ENCODE measurements around the gene PCSK9. TPM values are rescaled to one million over a fixed set of nuclear protein-coding genes. Genes with fewer than 3 reads are reported as not detected.
A peak's percentile ranks its signal among the peaks of the same experiment; 100 is the strongest.

The PCSK9 gene
- total RNA-seq, 1 donor from 2014 or later, result 1.4 TPM

DNA sequence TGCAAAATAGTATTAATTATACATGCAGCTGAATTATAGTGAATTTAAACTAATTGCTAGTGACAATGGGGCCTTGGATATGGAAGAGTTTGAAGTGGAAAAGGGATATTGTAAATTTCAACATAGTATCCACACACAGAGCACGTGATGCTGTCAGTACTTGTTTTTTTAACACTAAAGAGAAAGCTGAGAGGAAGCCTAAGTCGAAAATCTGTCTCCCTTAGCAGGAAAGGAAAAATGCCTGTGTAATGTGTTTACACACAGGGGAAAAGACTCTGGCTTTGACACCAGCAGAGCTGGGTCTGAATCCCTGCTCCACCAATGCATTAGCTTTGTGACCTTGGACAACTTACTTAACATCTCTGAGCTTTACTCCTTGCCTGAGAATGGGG, 42.6 kb downstream of the PCSK9 start:
- Histone ChIP-seq H3K4me1 (ENCODE audit: insufficient read depth, low read length) (peaks cover 14% of the 10 kb centered on the region), H3K79me2 (ENCODE audit: insufficient read depth, low read length) (no peaks in the 10 kb centered on the region), H3K27ac (ENCODE audit: low read depth, low read length) (no peak overlapping the region), H3K36me3 (ENCODE audit: insufficient read depth, low read length) (peaks cover 52% of the 10 kb centered on the region), H4K20me1 (ENCODE audit: insufficient read depth, low read length) (no peaks in the 10 kb centered on the region), H2AFZ (ENCODE audit: low read depth, low read length) (no peak overlapping the region), H3K27me3 (ENCODE audit: insufficient read depth, low read length) (no peaks in the 10 kb centered on the region), H3K9ac (ENCODE audit: low read length) (no peak overlapping the region), H3K9me3 (ENCODE audit: insufficient read depth, low read depth, low read length) (no peaks in the 10 kb centered on the region), H3K4me3 (ENCODE audit: insufficient read depth, low read depth, low read length) (no peak overlapping the region), H3K4me2 (ENCODE audit: low read length) (no peak overlapping the region)
- TF ChIP-seq, protein P1, sequence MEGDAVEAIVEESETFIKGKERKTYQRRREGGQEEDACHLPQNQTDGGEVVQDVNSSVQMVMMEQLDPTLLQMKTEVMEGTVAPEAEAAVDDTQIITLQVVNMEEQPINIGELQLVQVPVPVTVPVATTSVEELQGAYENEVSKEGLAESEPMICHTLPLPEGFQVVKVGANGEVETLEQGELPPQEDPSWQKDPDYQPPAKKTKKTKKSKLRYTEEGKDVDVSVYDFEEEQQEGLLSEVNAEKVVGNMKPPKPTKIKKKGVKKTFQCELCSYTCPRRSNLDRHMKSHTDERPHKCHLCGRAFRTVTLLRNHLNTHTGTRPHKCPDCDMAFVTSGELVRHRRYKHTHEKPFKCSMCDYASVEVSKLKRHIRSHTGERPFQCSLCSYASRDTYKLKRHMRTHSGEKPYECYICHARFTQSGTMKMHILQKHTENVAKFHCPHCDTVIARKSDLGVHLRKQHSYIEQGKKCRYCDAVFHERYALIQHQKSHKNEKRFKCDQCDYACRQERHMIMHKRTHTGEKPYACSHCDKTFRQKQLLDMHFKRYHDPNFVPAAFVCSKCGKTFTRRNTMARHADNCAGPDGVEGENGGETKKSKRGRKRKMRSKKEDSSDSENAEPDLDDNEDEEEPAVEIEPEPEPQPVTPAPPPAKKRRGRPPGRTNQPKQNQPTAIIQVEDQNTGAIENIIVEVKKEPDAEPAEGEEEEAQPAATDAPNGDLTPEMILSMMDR (IDR thresholded peaks at IDR 0.05; ENCODE audit: insufficient read depth, low read depth, low read length), result no peak
- FAIRE-seq (no peak), DNase-seq (ENCODE audit: low read depth) (no peak)
- Mint-ChIP-seq H3K4me3 (ENCODE audit: unreplicated experiment) (no peak overlapping the region), H3K27ac (ENCODE audit: unreplicated experiment) (peak overlapping the region; percentile 38), H3K36me3 (ENCODE audit: low read depth, unreplicated experiment) (peaks cover 29% of the 10 kb centered on the region), H3K27me3 (ENCODE audit: low read depth, unreplicated experiment) (no peaks in the 10 kb centered on the region), H3K4me1 (ENCODE audit: low read depth, unreplicated experiment) (peaks cover 17% of the 10 kb centered on the region), H3K9me3 (ENCODE audit: unreplicated experiment) (no peaks in the 10 kb centered on the region)

DNA sequence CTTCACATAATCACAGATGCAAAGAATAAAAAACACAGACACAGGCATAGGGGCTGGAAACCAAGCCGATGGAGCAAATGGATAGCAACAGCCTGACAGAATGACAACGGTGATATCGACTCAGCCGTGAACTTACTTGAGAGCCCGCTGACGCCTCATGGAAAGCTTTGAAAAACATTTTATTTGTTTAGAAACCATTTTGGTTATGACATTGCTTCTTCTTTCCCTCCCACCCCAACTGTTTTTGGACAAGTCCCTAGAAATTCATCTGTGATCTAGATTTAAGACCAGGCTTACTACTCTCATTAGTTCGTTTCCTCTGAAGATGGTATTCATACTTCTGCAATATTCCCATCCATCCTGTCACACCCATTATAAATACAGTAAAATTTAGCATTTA, 44.9 kb downstream of the PCSK9 start:
- Histone ChIP-seq H3K4me2 (ENCODE audit: low read length) (no peak overlapping the region), H2AFZ (ENCODE audit: low read depth, low read length) (no peak overlapping the region), H3K79me2 (ENCODE audit: insufficient read depth, low read length) (no peaks in the 10 kb centered on the region), H3K36me3 (ENCODE audit: insufficient read depth, low read length) (peaks cover 52% of the 10 kb centered on the region), H4K20me1 (ENCODE audit: insufficient read depth, low read length) (no peaks in the 10 kb centered on the region), H3K27me3 (ENCODE audit: insufficient read depth, low read length) (no peaks in the 10 kb centered on the region), H3K9me3 (ENCODE audit: insufficient read depth, low read depth, low read length) (no peaks in the 10 kb centered on the region), H3K9ac (ENCODE audit: low read length) (no peak overlapping the region), H3K27ac (ENCODE audit: low read depth, low read length) (no peak overlapping the region), H3K4me3 (ENCODE audit: insufficient read depth, low read depth, low read length) (no peak overlapping the region), H3K4me1 (ENCODE audit: insufficient read depth, low read length) (peaks cover 14% of the 10 kb centered on the region)
- H3K27me3 Mint-ChIP-seq (ENCODE audit: low read depth, unreplicated experiment), result no peaks in the 10 kb centered on the region
- TF ChIP-seq EZH2 (IDR thresholded peaks at IDR 0.05; ENCODE audit: insufficient read depth, low read length), result no peak
- TF ChIP-seq, protein P1 (IDR thresholded peaks at IDR 0.05; ENCODE audit: insufficient read depth, low read depth, low read length), result no peak
- H3K4me1 Mint-ChIP-seq (ENCODE audit: low read depth, unreplicated experiment), result peaks cover 29% of the 10 kb centered on the region
- FAIRE-seq (no peak), DNase-seq (ENCODE audit: low read depth) (no peak)
- no peak overlapping the region for H3K4me3 Mint-ChIP-seq (ENCODE audit: unreplicated experiment)
- no peaks in the 10 kb centered on the region for H3K9me3 Mint-ChIP-seq (ENCODE audit: unreplicated experiment)
- H3K36me3 Mint-ChIP-seq (ENCODE audit: low read depth, unreplicated experiment), result peaks cover 38% of the 10 kb centered on the region
- no peak overlapping the region for H3K27ac Mint-ChIP-seq (ENCODE audit: unreplicated experiment)

DNA sequence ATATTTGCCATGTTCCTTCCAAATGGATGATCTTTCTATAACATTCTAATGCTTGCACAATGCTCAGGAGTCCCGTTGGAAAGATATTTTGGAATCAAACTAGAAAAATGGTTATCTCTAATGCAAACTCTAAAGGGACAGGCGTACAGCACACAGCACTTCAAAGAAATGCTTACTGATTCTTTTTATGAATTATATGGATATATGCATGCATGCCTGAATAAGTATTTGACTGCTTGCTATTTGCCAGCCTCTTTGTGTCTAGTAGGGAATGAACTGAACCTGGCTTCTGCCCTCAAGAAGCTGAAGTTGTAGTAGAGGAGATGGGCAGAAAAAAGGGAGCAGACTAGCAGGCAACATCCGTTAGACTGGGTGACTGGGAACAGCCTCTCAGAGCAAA, 48.1 kb downstream of the PCSK9 start:
- H2AFZ ChIP-seq (ENCODE audit: low read depth, low read length), result no peak overlapping the region
- no peaks in the 10 kb centered on the region for H3K27me3 ChIP-seq (ENCODE audit: insufficient read depth, low read length)
- no peak overlapping the region for H3K4me3 ChIP-seq (ENCODE audit: insufficient read depth, low read depth, low read length)
- no peak overlapping the region for H3K27ac Mint-ChIP-seq (ENCODE audit: unreplicated experiment)
- peaks cover 47% of the 10 kb centered on the region for H3K36me3 ChIP-seq (ENCODE audit: insufficient read depth, low read length)
- H3K27ac ChIP-seq (ENCODE audit: low read depth, low read length), result no peak overlapping the region
- no peak overlapping the region for H3K4me2 ChIP-seq (ENCODE audit: low read length)
- peaks cover 39% of the 10 kb centered on the region for H3K36me3 Mint-ChIP-seq (ENCODE audit: low read depth, unreplicated experiment)
- H3K9ac ChIP-seq (ENCODE audit: low read length), result no peak overlapping the region
- H3K79me2 ChIP-seq (ENCODE audit: insufficient read depth, low read length), result no peaks in the 10 kb centered on the region
- peaks cover 22% of the 10 kb centered on the region for H3K4me1 Mint-ChIP-seq (ENCODE audit: low read depth, unreplicated experiment)
- FAIRE-seq, result no peak
- TF ChIP-seq, protein P1 (IDR thresholded peaks at IDR 0.05; ENCODE audit: insufficient read depth, low read depth, low read length), result no peak
- no peak for TF ChIP-seq EZH2 (IDR thresholded peaks at IDR 0.05; ENCODE audit: insufficient read depth, low read length)
- no peaks in the 10 kb centered on the region for H3K9me3 Mint-ChIP-seq (ENCODE audit: unreplicated experiment)
- no peak overlapping the region for H3K4me3 Mint-ChIP-seq (ENCODE audit: unreplicated experiment)
- no peaks in the 10 kb centered on the region for H3K4me1 ChIP-seq (ENCODE audit: insufficient read depth, low read length)
- H3K27me3 Mint-ChIP-seq (ENCODE audit: low read depth, unreplicated experiment), result no peaks in the 10 kb centered on the region
- H3K9me3 ChIP-seq (ENCODE audit: insufficient read depth, low read depth, low read length), result no peaks in the 10 kb centered on the region
- DNase-seq (ENCODE audit: low read depth), result no peak
- no peaks in the 10 kb centered on the region for H4K20me1 ChIP-seq (ENCODE audit: insufficient read depth, low read length)
